ENCODE measurements around the gene UBE2C.
"Not testable (repeated sequence)": the region's sequence is repeated elsewhere in the genome, so short reads cannot be mapped to it uniquely, and the experiment has no call there.

UBE2C gene

DNA sequence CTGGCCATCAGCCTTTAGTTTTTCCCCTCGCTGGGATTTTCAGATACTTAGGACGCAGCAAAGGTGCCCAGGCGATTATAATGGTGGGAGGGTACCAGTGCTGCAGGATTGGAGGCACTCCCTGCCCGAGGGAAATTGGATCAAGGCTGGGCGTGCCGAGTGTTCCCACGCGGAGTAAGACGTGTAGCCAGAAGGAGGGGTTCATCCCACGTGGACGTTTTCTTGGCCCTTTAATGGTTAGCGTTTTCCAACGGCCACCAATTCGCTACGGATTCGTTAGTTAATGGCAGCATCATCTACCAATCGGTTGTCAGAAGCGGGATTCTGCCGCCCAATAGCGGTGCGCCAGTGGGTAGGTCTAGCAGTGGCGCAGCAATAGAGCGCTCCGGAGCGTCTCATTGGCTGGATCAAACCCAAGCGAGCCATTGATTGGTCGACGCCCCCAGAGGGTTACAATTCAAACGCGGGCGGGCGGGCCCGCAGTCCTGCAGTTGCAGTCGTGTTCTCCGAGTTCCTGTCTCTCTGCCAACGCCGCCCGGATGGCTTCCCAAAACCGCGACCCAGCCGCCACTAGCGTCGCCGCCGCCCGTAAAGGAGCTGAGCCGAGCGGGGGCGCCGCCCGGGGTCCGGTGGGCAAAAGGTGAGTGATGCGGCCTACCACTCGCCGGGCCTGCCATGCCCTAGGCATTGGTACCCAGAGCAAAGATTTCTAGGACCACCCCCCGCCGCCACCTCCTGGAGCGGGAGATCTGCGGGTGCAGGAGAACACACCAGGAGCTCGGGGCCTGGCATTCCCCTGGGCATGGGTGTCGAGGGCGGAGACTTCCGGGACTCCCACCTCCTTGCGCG lies at the start of gene UBE2C:
UBE2C (plus strand) TSS at position 488 of the 849 bp plus-strand sequence; CDS start at position 540, 52 bp downstream.
- peak; percentile 88 for DNase-seq

DNA sequence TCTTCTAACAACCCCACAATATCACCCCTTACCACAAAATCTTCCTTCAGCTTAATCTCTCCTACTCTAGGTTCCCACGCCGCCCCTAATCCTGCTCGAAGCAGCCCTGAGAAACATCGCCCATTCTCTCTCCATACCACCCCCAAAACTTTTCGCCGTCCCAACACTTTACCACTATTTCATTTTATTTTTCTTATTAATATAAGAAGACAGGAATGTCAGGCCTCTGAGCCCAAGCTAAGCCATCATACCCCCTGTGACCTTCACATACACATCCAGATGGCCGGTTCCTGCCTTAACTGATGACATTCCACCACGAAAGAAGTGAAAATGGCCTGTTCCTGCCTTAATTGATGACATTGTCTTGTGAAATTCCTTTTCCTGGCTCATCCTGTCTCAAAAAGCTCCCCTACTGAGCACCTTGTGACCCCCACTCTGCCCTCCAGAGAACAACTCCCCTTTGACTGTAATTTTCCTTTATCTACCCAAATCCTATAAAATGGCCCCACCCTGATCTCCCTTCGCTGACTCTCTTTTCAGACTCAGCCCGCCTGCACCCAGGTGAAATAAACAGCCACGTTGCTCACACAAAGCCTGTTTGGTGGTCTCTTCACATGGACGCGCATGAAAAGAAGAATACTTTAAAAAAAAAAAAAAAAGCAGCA lies 47.7 kb upstream of the UBE2C start:
- not testable (repeated sequence) for DNase-seq

DNA sequence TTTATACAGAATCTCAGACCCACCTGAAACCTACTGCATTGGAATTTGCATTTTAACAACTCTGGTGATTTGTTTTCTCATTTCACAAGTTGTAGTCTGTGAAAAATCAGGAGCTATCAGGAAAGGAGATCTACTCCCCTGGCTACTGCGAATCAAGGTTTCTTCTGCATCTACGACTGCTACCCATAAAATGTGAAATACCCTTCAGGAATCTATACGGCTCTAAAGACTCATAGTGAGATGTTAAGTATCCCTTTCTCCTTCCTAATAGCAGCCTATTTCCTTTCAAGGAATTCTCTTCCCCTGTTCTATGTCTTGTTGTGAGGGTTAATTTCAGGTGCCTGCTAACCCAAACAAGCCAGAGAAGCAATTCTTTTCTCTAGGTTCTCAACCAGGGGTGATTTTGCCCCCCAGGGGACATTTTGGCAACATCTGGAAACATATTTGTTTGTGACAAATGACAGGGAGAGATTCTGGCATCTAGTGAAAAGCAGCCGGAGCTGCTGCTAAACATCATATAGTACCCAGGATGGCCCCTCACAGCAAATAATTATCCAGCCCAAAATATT lies 47.1 kb upstream of the UBE2C start:
- no peak for DNase-seq

DNA sequence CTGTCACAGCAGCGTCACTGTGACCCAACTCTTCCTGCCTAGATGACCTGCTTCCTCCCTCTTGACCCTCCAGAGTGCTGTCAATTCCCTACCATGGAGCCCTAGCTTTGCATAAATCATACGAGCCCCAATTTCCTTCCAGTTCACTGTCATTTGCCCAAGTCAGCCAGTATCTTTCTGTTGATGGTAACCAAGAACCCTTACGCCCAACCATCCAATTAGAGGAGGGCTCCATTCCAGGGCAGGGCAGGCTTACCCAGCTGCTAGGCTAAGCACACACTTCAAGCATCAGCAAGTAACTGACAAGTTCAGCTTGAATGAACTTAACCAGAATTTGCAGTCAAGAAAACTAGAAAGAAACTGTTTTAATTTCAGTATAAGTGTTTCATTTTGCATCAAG lies 46.5 kb upstream of the UBE2C start:
- DNase-seq, result no peak

DNA sequence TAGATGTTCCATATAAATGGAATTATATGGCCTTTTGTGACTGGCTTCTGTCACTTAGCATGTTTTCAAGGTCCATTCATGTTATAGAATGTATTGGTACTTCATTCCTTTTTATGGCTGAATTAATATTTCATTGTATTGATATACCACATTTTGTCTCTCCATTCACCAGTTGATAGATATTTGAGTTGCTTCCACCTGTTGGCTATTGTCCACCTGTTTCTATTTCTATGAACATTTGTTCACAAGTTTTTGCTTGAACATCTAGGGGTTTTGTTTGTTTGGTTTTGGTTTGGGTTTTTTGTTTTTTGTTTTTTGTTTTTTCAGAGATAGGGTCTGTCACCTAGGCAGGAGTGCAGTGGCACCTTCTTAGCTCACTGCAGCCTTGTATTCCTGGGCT lies 44.0 kb upstream of the UBE2C start:
- DNase-seq, result no peak

DNA sequence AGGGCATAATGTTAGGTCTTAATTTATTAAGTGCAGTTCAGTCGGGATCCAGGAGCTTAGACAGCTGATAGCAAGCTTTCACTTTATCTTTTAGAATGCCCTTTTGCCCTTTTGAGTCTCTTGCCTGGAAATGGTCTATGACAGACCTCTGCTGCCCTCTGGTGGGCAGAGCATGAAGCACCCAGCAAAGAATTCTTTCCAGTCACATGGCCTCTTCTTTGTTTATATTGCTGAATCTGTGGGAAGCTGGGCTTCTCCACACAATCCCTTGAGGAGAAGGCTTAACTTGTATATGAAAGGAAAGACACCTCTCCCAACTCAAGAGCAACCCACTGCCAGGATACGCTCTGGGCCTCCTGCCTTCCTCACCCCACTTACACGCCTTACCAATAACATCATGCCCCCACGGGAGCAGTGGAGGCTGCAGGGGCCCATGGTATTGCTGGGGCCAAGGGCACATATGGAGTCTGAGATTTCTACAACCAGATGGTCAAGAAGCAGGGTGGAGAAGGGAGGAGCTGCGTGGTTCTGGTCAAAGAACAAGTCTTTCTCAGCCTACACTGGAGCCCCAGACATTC lies 41.2 kb upstream of the UBE2C start:
- peak; percentile 71 to 75 for DNase-seq

DNA sequence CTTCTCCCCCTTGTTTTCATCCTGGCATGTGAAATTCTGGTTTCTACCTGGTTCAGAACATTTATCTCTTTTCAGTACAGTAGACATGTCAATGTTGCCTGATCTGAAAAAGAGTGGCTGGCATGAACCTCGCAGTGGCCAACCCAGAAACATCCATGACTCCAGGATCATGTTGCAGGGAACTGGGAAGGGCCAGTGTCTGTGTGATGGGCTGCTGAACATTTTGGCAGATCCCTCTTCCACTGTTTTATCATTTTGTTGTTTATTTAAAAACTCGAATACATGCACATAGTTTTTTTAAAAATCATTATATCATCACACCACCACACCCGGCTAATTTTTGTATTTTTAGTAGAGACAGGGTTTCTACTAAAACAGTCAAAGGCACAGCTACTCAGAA lies 39.8 kb upstream of the UBE2C start:
- no peak for DNase-seq

DNA sequence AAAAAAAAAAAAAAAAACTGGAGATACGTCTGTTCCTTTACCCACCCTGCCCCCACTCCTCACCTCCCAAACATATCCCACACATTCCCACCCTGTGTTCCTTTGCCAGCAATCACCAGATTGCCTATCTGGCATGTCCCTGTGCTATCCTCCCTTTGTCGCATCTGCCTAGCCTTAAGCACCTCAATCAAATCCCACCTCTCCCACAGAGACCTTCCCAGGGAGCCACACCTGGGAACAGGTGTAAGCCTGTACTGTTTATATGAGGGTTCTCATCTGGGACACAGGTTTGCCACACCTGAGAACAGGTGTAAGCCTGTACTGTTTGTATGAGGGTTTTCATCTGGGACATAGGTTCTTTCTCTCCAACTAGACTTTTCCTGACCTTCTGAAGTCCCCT lies 37.5 kb upstream of the UBE2C start:
- DNase-seq, result no peak

DNA sequence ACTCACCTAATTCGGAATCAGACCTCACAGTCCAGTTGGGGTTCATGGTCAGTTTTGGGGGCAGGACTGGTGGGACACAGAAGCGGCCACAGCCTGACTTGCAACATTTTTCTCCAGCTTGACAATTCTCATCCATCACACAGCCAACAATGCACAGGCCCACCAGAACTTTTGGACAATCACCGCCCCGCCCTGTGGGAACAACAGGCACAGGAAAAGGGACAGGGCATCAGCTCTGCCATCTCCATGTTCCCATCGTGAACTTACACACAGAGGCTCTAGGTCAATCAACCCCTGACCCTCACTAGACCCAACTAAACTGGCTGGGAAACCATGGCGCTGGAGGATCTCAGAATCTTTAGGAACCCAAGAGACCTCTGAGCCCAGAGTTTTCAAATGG lies 37.0 kb upstream of the UBE2C start:
- DNase-seq, result no peak

DNA sequence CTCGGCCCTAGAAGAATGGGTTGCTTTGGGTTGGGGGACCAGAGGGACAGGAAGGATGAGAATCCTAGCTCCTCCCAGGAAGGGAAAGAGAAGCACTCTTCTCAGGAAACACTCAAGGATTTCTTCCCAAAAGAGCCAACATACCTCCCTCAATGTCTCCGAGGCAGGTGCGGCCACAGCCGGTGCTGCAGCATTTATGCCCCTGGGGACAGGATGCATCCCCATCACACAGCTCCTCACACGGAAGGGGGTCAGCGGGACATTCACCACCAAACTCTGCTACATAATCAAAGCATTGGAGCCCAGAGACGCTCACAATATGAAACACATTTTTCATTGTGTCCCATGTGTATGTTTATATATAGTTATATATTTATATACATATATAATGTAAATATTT lies 35.5 kb upstream of the UBE2C start:
- no peak for DNase-seq

DNA sequence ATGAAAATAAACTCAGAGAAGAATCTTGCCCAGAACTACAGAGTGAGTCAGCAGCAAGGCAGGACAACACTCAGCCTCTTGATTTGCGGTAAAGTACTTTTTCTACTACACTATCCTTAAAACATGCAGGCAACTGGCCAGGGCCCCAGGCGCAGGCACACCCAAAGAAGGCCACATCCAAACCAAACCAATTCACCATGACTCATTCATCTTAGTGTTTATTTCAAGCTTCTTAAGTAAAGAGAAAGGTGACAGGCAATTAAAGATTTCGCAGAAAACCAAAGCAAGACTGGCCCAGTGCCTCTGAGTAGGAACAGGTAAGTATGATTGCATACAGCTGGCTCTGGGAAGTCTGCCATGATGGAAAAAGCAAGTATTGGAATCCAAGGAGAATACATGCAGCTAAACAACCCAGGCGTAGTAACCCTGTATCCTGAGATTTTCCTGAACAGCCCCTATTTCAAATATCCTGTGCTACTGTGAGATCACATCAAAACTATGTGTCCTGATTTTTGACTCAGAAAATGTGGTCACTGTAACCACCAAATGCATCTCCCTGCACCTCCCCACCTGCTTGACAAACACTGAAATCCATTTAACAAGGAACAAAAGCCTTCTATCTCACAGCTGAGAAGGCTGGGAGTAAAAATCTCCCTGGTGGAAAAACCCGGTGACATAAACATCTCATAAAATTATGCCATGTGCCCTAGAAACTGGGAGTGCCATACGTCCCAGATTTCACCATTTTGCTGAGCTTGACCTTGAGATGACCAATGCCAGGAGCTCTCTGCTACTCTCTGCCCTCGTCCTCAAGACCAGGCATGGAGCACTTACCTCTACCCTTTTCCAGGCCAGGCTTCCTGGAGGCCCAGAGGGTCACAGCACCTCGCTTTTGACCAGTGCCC lies 33.2 kb upstream of the UBE2C start:
- DNase-seq, result no peak

DNA sequence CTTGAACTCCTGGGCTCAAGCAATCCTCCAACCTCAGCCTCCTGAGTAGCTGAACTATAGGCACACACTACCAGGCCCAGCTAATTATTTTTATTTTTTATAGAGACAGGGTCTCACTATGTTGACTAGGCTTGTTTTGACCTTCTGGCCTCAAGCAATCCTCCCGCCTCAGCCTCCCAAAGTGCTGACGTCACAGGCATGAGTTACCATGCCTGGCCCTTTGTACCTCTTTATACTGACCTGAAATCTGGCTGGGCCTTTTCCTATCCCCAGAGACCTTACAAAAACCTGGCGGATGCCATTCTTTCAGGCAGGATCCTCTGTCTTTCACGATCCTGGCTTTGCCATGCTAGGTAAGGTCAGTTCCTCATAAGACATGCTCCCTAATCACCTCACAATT lies 32.3 kb upstream of the UBE2C start:
- DNase-seq, result no peak

DNA sequence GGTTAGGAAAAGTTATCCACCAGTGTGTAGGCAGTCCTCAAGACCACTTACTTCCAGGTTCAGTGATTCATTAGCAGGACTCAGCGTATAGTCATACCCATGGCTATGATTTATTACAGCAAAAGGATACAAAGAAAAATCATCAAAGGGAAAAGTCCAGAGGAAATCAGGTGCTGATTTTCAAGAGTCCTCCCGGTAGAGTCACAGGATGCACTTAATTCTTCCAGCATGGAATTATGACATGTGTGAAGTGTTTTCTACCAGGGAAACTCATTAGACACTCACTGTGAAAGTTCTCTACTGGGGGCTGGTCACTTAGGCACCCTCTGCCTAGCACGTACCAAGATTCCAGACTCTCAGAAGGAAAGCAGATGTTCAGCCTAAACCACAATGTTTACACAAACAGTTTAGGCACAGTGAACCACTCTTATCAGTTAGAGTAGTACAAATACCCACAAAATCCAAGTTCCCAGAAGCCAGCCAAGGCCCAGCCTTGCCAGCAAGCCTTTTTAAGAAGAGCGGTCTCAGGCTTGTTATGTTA lies 31.0 kb upstream of the UBE2C start:
- no peak for DNase-seq

DNA sequence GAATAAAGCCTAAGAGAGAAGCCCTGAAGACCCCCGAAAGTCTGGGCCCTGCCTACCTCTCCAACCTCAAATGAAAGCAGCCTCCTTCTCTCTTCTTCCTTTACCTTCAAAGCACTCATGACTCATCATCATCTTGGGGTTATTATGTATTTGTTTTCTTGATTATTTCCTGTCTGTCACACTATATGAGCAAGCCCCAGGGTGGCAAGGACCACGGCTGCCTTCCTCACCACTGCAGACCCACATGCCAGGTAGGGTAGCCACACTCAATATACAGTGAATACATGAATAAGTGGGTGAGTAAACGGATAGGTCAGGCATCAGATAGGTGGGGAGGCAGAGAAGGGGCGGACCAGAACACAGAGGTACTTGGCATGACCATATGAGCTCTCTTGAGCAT lies 29.6 kb upstream of the UBE2C start:
- no peak for DNase-seq

DNA sequence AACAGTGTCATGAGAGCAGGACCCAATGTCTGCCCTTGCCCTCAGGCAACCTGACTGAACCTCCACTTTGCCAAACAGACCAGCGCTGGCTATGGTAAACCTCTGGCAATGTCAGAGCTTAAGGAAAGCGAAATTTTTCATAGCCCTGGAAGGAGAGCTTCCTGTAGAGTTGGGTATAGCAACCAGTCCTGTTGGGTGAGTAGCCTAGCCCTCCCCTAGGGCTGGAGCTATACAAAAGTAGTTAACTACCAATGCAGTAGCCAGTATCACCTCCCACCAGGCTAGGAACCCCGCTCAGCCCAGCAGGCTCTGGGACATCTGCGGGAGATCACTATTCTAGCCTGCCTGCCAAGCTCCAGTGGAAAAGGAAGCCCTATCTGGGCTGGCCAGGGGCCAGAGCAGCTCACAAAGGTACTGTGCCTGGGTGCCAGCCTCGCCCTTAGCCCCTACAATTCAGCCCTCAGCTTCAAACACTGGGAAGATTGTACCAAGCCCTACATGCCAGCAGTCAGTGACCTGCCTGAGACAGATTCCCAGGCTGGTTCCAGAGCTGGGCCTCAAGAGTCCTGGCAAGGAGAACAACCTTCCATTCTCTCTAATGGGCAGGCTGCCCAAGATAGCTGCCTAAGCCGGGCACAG lies 28.7 kb upstream of the UBE2C start:
- no peak for DNase-seq

DNA sequence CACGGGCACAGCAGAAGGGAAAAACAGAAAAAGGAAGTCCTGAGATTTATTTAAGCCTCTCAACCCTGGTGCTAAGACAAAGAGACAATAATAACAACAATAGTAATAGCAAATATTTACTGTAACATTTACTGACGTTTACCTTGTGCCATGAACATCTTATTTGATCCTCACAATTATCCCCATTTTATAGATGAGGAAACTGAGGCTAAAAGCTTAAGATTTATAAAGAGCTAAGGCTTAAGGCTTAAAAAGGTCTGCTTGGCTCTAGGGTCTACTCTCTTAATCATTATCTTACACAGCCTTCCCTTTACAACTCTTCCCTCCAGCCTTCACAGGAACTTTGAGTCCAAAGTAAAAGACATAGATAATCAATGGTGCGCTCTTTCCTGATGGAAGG lies 24.1 kb upstream of the UBE2C start:
- no peak for DNase-seq

DNA sequence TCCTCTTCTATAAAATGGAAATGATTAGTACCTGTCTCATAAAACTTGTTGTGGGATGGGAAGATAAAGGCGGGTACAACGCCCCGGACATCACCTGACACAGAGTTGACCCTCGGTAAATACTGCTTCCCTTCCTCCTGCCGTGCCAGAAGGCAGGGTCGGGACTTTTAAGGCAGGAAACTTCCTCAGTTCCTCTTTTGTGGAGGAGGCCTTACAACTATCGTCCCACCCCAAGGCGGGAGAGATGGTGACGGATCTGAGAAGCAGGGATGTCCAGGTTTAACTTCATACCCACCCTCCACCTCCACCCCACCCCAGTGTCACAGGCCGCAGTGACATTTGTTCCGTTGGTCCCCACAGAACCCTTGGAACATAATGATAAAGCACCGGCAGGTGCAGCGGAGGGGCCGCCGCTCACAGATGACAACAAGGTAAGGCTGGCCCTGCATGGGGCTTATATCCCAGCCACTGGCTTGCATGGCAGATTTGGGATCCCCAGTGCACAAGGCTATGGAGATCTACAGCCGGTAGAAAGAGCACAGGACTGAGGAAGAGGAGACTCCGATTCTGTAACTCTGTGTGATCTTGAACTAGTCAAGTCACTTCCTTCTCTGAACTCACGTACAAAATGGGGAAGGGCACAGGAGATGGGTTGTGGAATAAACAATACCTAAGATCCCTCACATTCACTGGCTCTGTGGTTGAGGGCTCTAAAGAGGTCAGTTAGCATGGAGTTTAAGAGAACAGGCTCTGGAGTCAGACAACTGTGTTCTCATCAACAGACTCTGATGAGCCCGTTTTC lies 19.9 kb upstream of the UBE2C start:
- peak; percentile 52 to 55 for DNase-seq

DNA sequence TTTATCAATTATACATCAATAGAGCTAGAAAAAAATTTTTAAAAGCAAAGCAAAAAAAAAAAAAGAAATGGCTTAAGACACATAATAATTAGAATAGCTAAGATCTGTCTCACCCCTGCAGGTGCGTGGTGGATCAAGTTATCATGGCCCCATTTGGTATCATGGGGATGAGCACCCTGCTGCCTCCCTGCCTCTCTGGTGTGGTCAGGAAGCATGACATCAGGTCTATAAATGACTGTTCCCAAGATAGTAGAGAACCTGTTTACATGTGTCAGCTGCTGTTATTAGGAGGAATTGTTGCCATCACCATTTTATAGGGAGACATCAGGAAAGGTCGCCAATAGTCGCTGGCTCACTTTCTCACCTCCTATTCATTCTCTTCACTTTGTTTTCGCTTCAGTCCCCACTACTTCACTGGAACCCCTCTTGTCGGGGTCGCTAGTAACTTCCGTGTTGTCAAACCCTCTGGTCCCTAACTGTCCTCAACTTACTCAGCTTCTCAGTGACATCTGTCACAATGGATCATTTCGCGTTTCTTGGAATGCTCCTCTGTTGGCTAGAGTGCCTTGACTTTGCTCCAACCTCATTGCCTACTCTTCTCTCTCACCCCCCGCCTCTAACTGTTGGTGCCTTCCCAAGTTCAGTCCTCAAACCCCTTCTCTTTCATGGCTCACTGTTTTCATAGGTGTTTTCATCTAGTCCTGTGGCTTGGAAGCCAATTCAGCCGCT lies 15.9 kb upstream of the UBE2C start:
- DNase-seq, result no peak

DNA sequence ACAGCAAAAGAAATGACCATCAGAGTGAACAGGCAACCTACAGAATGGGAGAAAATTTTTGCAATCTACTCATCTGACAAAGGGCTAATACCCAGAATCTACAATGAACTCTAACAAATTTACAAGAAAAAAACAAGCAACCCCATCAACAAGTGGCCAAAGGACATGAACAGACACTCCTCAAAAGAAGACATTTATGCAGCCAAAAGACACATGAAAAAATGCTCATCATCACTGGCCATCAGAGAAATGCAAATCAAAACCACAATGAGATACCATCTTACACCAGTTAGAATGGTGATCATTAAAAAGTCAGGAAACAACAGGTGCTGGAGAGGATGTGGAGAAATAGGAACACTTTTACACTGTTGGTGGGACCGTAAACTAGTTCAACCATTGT lies 14.9 kb upstream of the UBE2C start:
- DNase-seq, result not testable (repeated sequence)

DNA sequence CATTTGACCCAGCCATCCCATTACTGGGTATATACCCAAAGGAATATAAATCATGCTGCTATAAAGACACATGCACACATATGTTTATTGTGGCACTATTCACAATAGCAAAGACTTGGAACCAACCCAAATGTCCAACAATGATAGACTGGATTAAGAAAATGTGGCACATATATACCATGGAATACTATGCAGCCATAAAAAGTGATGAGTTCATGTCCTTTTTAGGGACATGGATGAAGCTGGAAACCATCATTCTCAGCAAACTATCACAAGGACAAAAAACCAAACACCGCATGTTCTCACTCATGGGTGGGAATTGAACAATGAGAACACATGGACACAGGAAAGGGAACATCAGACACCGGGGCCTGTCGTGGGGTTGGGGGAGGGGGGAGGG lies 14.5 kb upstream of the UBE2C start:
- DNase-seq, result not testable (repeated sequence)

Data from AML-193 (cell line).